ENCODE measurements around the gene FBXW8. TPM values are rescaled to one million over a fixed set of nuclear protein-coding genes. Genes with fewer than 3 reads are reported as not detected.

FBXW8 gene
- total RNA-seq, 3 donors from 2014 or later: 12.0 to 13.2 (median 13.1) TPM

- TF ChIP-seq, protein P1, sequence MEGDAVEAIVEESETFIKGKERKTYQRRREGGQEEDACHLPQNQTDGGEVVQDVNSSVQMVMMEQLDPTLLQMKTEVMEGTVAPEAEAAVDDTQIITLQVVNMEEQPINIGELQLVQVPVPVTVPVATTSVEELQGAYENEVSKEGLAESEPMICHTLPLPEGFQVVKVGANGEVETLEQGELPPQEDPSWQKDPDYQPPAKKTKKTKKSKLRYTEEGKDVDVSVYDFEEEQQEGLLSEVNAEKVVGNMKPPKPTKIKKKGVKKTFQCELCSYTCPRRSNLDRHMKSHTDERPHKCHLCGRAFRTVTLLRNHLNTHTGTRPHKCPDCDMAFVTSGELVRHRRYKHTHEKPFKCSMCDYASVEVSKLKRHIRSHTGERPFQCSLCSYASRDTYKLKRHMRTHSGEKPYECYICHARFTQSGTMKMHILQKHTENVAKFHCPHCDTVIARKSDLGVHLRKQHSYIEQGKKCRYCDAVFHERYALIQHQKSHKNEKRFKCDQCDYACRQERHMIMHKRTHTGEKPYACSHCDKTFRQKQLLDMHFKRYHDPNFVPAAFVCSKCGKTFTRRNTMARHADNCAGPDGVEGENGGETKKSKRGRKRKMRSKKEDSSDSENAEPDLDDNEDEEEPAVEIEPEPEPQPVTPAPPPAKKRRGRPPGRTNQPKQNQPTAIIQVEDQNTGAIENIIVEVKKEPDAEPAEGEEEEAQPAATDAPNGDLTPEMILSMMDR (IDR thresholded peaks at IDR 0.05): no peak
- no peaks in the 10 kb centered on the region for H3K4me1 ChIP-seq (ENCODE audit: low read depth)
- H3K36me3 ChIP-seq (ENCODE audit: low read depth): no peaks in the 10 kb centered on the region
- ATAC-seq: no peak
- DNase-seq: no peak
- H3K9me3 ChIP-seq: no peaks in the 10 kb centered on the region
- no peak overlapping the region for H3K4me3 ChIP-seq
- intact Hi-C loops (cut with DNase I, micrococcal nuclease): no loop called here
Measured at GRCh38 chr12:117068492-117068891, 157.7 kb downstream of the FBXW8 start.

DNA sequence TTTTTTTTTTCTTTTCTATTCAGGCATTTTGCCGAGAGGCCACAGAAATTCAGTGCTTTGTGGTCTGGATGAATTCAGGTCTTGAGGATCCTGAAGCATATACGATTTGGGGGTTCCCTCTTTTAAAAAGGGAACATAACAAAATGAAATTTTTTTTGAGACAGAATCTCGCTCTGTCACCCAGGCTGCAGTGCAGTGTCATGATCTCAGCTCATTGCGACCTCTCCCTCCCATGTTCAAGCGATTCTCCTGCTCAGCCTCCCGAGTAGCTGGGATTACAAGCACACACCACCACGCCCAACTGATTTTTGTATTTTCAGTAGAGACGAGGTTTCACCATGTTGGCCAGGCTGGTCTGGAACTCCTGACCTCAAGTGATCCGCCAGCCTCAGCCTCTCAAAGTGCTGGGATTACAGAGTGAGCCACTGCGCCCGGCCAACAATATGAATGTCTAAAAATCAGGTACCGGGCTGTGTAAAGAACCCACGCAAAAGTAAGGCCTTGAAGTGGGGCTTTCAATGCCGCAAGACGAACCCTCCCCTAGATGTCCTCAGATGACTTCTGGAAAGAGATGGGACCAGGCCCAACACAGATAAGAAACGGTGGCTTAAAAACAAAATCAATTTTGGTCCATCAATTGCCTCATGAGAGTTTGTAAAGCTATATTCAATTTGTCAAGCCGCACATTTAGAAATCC is 158.5 kb downstream of the FBXW8 start:
- TF ChIP-seq, protein P1 (IDR thresholded peaks at IDR 0.05): no peak
- no peaks in the 10 kb centered on the region for H3K36me3 ChIP-seq (ENCODE audit: low read depth)
- DNase-seq (no peak), ATAC-seq (no peak)
- no peaks in the 10 kb centered on the region for H3K9me3 ChIP-seq
- no peaks in the 10 kb centered on the region for H3K4me1 ChIP-seq (ENCODE audit: low read depth)
- no peak overlapping the region for H3K4me3 ChIP-seq
- intact Hi-C loops (cut with DNase I, micrococcal nuclease): no loop called here

DNA sequence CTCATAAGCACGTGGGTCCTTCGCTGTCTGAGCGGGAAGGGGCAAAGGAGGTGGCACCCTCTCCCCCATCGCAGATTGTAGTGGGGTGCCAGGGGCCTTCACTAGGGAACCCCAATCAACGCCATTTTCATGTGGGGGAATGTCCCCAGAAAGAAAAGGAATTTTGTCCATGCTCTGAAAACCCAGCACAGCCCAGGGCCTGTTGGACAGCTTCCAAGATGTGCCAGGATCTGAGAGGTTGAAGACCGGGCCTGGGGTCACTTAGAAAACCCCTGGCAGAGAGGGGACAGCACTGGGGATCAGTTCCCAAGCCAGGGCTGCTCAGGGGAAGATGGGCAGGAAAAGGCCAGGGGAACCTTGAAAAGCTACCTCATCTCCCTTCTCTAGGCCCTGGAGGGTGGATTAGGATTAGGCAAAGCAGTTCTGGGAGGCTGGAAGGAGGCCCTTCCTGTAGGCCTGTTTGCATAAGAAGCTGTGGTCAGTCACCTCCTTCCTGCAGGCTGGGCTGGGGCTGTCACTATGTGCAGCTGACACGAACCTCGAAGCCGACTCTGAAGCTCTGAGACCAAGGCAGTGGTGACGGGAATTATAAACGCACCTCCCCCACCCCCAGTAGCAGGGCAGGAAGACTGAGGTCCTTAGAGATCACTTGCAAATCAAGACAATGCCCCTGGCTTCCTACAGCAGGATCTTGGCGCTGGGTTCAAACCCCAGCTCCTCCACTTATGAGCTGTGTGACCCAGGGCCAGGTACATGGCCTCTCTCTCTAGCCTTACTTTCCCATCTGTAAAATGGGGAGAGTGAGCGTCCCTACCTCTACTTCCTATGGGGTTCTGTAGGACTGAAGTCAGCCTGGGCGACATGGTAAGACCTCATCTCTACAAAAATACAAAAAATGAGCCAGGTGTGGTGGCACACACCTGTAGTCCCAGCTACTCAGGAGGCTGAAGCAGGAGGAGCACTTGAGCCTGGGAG is 159.5 kb downstream of the FBXW8 start:
- Histone ChIP-seq H3K4me1 (ENCODE audit: low read depth) (no peaks in the 10 kb centered on the region), H3K9me3 (no peaks in the 10 kb centered on the region), H3K36me3 (ENCODE audit: low read depth) (no peaks in the 10 kb centered on the region), H3K4me3 (no peak overlapping the region)
- TF ChIP-seq, protein P1 (IDR thresholded peaks at IDR 0.05): no peak
- ATAC-seq: peak; percentile 65
- DNase-seq: peak in 1 of 3 donors; percentile 13
- intact Hi-C loops (cut with DNase I, micrococcal nuclease): no loop called here

- intact Hi-C loops (cut with DNase I, micrococcal nuclease): no loop called here
- DNase-seq: no peak
- Histone ChIP-seq H3K9me3 (no peaks in the 10 kb centered on the region), H3K4me3 (no peak overlapping the region), H3K4me1 (ENCODE audit: low read depth) (no peaks in the 10 kb centered on the region), H3K36me3 (ENCODE audit: low read depth) (no peaks in the 10 kb centered on the region)
- TF ChIP-seq, protein P1 (IDR thresholded peaks at IDR 0.05): no peak
- no peak for ATAC-seq
Measured at GRCh38 chr12:117071009-117071408, 160.3 kb downstream of the FBXW8 start.

GRCh38 chr12:117072106-117072505 is 161.4 kb downstream of the FBXW8 start:
- DNase-seq (no peak), ATAC-seq (no peak)
- Histone ChIP-seq H3K9me3 (no peaks in the 10 kb centered on the region), H3K36me3 (ENCODE audit: low read depth) (no peaks in the 10 kb centered on the region), H3K4me3 (no peak overlapping the region), H3K4me1 (ENCODE audit: low read depth) (no peaks in the 10 kb centered on the region)
- intact Hi-C loops (cut with DNase I, micrococcal nuclease): no loop called here
- TF ChIP-seq, protein P1 (IDR thresholded peaks at IDR 0.05): no peak

Data from mucosa of descending colon (tissue), 3 donors.